Epithelial cell of proximal tubule (primary cell): ENCODE results near the gene IQCE. TPM values are rescaled to one million over a fixed set of nuclear protein-coding genes. Genes with fewer than 3 reads are reported as not detected.

Experiments
- DNase-seq: peaks from one replicate; pipeline ENCODE4 v3.0.0-alpha.2; 2011; ENCODE audit warnings: low read depth
- H3K4me3 ChIP-seq: 2 replicates; pipeline ENCODE4 v1.5.1; 2011; ENCODE audit warnings: low read depth, mild to moderate bottlenecking, low read length
- CTCF ChIP-seq: conservative IDR thresholded peaks from 2 replicates; pipeline ENCODE4 v1.5.1; 2012; ENCODE audit warnings: low read depth, mild to moderate bottlenecking, low read length
- total RNA-seq: library from RNA; depleted of rRNA; stranded (reverse); fragments of >200 nt; gene quantifications from 2 replicates; pipeline ENCODE4 v1.2.3, GENCODE V29; 2015

Gene IQCE
- total RNA-seq, 1 donor from 2014 or later = 25.0 TPM

GRCh38 chr7:2663121-2663886 is 104.5 kb downstream of the IQCE start:
- DNase-seq = no peak
- no peak overlapping the region for H3K4me3 ChIP-seq
- TF ChIP-seq CTCF = no peak

- TF ChIP-seq CTCF = no peak
- no peak for DNase-seq
- H3K4me3 ChIP-seq = no peak overlapping the region
Observed at GRCh38 chr7:2663960-2664359, 105.2 kb downstream of the IQCE start.

Other genes starting within 250 kb of the IQCE start
- 9.0 and 36.4 TPM in 2 replicates for gene SNX8, start 244.5 kb upstream of the IQCE start, total RNA-seq
- gene EIF3B, start 204.2 kb upstream of the IQCE start, total RNA-seq = 161 and 244 TPM in 2 replicates
- 7.2 and 10.6 TPM in 2 replicates for gene CHST12, start 155.4 kb upstream of the IQCE start, total RNA-seq
- gene GRIFIN, start 82.6 kb upstream of the IQCE start, total RNA-seq = not detected in 2 replicates
- gene LFNG, start 39.2 kb upstream of the IQCE start, total RNA-seq = 32.1 and 37.0 TPM in 2 replicates
- gene BRAT1, start 3.5 kb upstream of the IQCE start, total RNA-seq = 53.0 and 68.9 TPM in 2 replicates
- 93.3 and 97.6 TPM in 2 replicates for gene TTYH3, start 73.0 kb downstream of the IQCE start, total RNA-seq
- 0.22 and 0.29 TPM in 2 replicates for gene AMZ1, start 129.2 kb downstream of the IQCE start, total RNA-seq